K562 (cell line): ENCODE measurements around the gene CKAP5. TPM values are rescaled to one million over a fixed set of nuclear protein-coding genes. Genes with fewer than 3 reads are reported as not detected.

Source experiments
- ATAC-seq: fragments of 200-7000 bp; cut with Tn5 transposase; 3 replicates; pipeline ENCODE4 v1.9.1; 2020; ENCODE audit warnings: moderate library complexity
- BruUV-seq: library from RNA; stranded (reverse); fragments of 400-500 nt; replicated peaks from 2 replicates; lab custom pipeline; 2021; lab: Mats Ljungman, UMichigan
- CTCF ChIA-PET: fragments of 300-600 bp; formaldehyde crosslinking; extraction: SDS; loops from one replicate; lab custom pipeline; 2021; ENCODE audit warnings: low intra/inter-chr PET ratio; lab: Yijun Ruan, JAX
- POLR2A ChIA-PET: fragments of 300-600, 350-650 bp; sonication (Branson Sonifier 250); formaldehyde crosslinking; extraction: SDS; loops from one replicate; lab custom pipeline; 2021; ENCODE audit warnings: antibody characterized with exemption, inconsistent platforms; lab: Yijun Ruan, JAX
- DNase-seq, 4 experiments: peaks; one replicate each; pipeline versions ENCODE4 v3.0.0 to v3.0.0-alpha.2; 2011 to 2018; ENCODE audit warnings: low spot score in 3 of 4, mixed read lengths in 3 of 4; ENCODE audit errors: extremely low read depth in 1 of 4
- FAIRE-seq: peaks from 2 replicates; lab custom pipeline; 2011; peaks lifted over from hg19 to GRCh38; lab: Jason Lieb, UNC
- H2AFZ ChIP-seq: 2 replicates; pipeline ENCODE4 v1.6.0; 2011; ENCODE audit warnings: low read depth, low read length, control low read depth, inconsistent platforms
- H3K27ac ChIP-seq: fragments of 200-600 bp; 3 replicates; pipeline ENCODE4 v1.8.0; 2011; ENCODE audit warnings: low read depth, mild to moderate bottlenecking, control low read depth, inconsistent platforms, low read length, moderate library complexity, mixed read lengths; ENCODE audit errors: extremely low read depth
- H3K27me3 ChIP-seq, 2 experiments: fragments of 300-600 bp in 1 of 2; 2 replicates in 1 of 2; 3 replicates in 1 of 2; pipeline versions ENCODE4 v1.6.0 to v1.8.0; 2011; ENCODE audit warnings: inconsistent platforms in 2 of 2, low read length in 2 of 2, mild to moderate bottlenecking in 1 of 2, mixed read lengths in 1 of 2, moderate library complexity in 1 of 2; ENCODE audit not compliant: control insufficient read depth in 2 of 2, insufficient read depth in 2 of 2
- H3K36me3 ChIP-seq: fragments of 300-600 bp; 3 replicates; pipeline ENCODE4 v1.8.0; 2011; ENCODE audit warnings: mild to moderate bottlenecking, low read length, inconsistent platforms; ENCODE audit not compliant: control insufficient read depth, insufficient read depth
- H3K4me1 ChIP-seq, 2 experiments: fragments of 200-600 bp in 1 of 2; replicated peaks in 1 of 2; 2 replicates in 1 of 2; 3 replicates in 1 of 2; pipeline versions ENCODE4 v1.5.1 to v1.8.0; 2011; ENCODE audit warnings: inconsistent platforms in 2 of 2, low read length in 2 of 2, mild to moderate bottlenecking in 1 of 2, mixed read lengths in 1 of 2, moderate library complexity in 1 of 2; ENCODE audit not compliant: control insufficient read depth in 2 of 2, insufficient read depth in 2 of 2
- H3K4me2 ChIP-seq: 2 replicates; pipeline ENCODE4 v1.6.1; 2011; ENCODE audit warnings: low read length, control low read depth, inconsistent platforms, mixed read lengths; ENCODE audit not compliant: insufficient read depth
- H3K4me3 ChIP-seq: fragments of 200-600 bp; sonication (generic), shearing (Covaris generic); 2 replicates; pipeline ENCODE4 v1.5.1; 2016; ENCODE audit warnings: control low read depth, inconsistent platforms
- H3K79me2 ChIP-seq: fragments of 200-600 bp; 3 replicates; pipeline ENCODE4 v1.8.0; 2011; ENCODE audit warnings: low read length, inconsistent platforms; ENCODE audit not compliant: control insufficient read depth, insufficient read depth
- H3K9ac ChIP-seq, 2 experiments: 2 replicates each; pipeline versions ENCODE4 v1.6.0 to v1.6.1; 2011; ENCODE audit warnings: low read depth in 2 of 2, low read length in 2 of 2, control low read depth in 1 of 2, inconsistent platforms in 1 of 2, mild to moderate bottlenecking in 1 of 2, mixed read lengths in 1 of 2; ENCODE audit not compliant: insufficient read depth in 1 of 2
- H3K9me1 ChIP-seq: one replicate; pipeline ENCODE4 v1.6.0; 2011; ENCODE audit warnings: inconsistent platforms, mild to moderate bottlenecking, low read length, moderate library complexity; ENCODE audit not compliant: control insufficient read depth, insufficient read depth
- H3K9me3 ChIP-seq: replicated peaks from 2 replicates; pipeline ENCODE4 v1.5.1; 2011; ENCODE audit warnings: low read depth, low read length, inconsistent platforms; ENCODE audit not compliant: control insufficient read depth, insufficient read depth
- H4K20me1 ChIP-seq: replicated peaks from 2 replicates; pipeline ENCODE4 v1.6.1; 2011; ENCODE audit warnings: low read length, inconsistent platforms, mixed read lengths; ENCODE audit not compliant: control insufficient read depth, insufficient read depth
- ARID3A ChIP-seq: IDR thresholded peaks from 2 replicates; pipeline ENCODE4 v1.6.1; 2012; ENCODE audit warnings: low read depth, low read length, improper control_type of control experiment, borderline replicate concordance
- ARNT ChIP-seq, 2 experiments: fragments of 450-650 bp; IDR thresholded peaks; 2 replicates each; pipeline ENCODE4 v1.6.1; 2016; ENCODE audit warnings: mild to moderate bottlenecking in 1 of 2
- BACH1 ChIP-seq: fragments of 200-800 bp; sonication (Bioruptor generic); IDR thresholded peaks from 2 replicates; pipeline ENCODE4 v1.6.1; 2016; ENCODE audit warnings: missing genetic modification characterization, missing compliant biosample characterization
- ELF2 ChIP-seq: fragments of 250-450 bp; sonication (Bioruptor Pico); IDR thresholded peaks from 2 replicates; pipeline ENCODE4 v1.5.0; 2021; ENCODE audit warnings: mild to moderate bottlenecking
- HLTF ChIP-seq: fragments of 450-650 bp; IDR thresholded peaks from 2 replicates; pipeline ENCODE4 v1.6.1; 2016
- NFRKB ChIP-seq: fragments of 450-650 bp; IDR thresholded peaks from 2 replicates; pipeline ENCODE4 v1.6.1; 2016; ENCODE audit warnings: low read depth
- NFYB ChIP-seq: IDR thresholded peaks from 2 replicates; pipeline ENCODE4 v1.6.1; 2011; ENCODE audit warnings: mild to moderate bottlenecking, moderate library complexity; ENCODE audit not compliant: insufficient read length; ENCODE audit errors: extremely low read depth
- PCBP1 ChIP-seq: fragments of 200-400 bp; formaldehyde crosslinking; IDR thresholded peaks from 2 replicates; pipeline ENCODE4 v1.6.1; 2018; ENCODE audit warnings: mild to moderate bottlenecking, low read depth, low read length; ENCODE audit not compliant: poor library complexity, severe bottlenecking
- SUPT5H ChIP-seq: fragments of 450-650 bp; IDR thresholded peaks from 2 replicates; pipeline ENCODE4 v1.6.1; 2016
- ZKSCAN3 ChIP-seq: fragments of 250-450 bp; sonication (Bioruptor Pico); IDR thresholded peaks from 2 replicates; pipeline ENCODE4 v1.4.0; 2020
- ZNF696 ChIP-seq: fragments of 250-450 bp; sonication (Bioruptor Pico); conservative IDR thresholded peaks from 2 replicates; pipeline ENCODE4 v1.4.0; 2020; ENCODE audit warnings: mild to moderate bottlenecking, moderate library complexity
- in situ Hi-C: fragments of 300-500 bp; cut with MboI; formaldehyde crosslinking; loops from 4 replicates; pipeline ENCODE4 v1.15.0; 2018; ENCODE audit warnings: inconsistent platforms, mixed read lengths
- intact Hi-C: fragments of 100-400 bp; cut with micrococcal nuclease; formaldehyde crosslinking; loops from 2 replicates; pipeline ENCODE4 v1.14.2; 2022
- polyA plus RNA-seq, 8 experiments: library from polyadenylated mRNA; depleted of rRNA in 4 of 8; stranded (reverse) in 5 of 8; unstranded in 3 of 8; fragments of >200 nt; fragmentation: Nextera tagmentation in 2 of 8; fragmentation: Illumina TruSeq in 1 of 8; extraction: Ambion mirVana in 2 of 8; extraction: Trizol in 1 of 8; gene quantifications; 2 replicates each; pipeline versions ENCODE4 v1.2.1 to v1.2.3, GENCODE V29; 2011 to 2014; ENCODE audit warnings: inconsistent platforms in 1 of 8, missing spikeins in 1 of 8
- total RNA-seq, 7 experiments: library from RNA; depleted of rRNA in 6 of 7; stranded (reverse); fragments of >200 nt in 6 of 7; fragmentation: Illumina TruSeq in 2 of 7; extraction: Trizol in 2 of 7; gene quantifications; 2 replicates each; pipeline versions ENCODE4 v1.2.1 to v1.2.3, GENCODE V29; 2011 to 2021; ENCODE audit warnings: low replicate concordance in 1 of 7

Gene CKAP5
- total and polyA plus RNA-seq, 9 of the 15 experiments (the other 6 are each of a cell fraction or from before 2014, with no cell fraction given) = 60.1 to 239 (median 139) TPM

- Histone ChIP-seq H3K36me3 (peaks cover 91% of the 10 kb centered on the region), H3K4me3 (no peak overlapping the region), H3K9me1 (no peaks in the 10 kb centered on the region), H4K20me1 (no peaks in the 10 kb centered on the region), H3K79me2 (no peaks in the 10 kb centered on the region), H3K27me3 (no peaks in the 10 kb centered on the region), H3K4me1 (no peaks in the 10 kb centered on the region), H3K9me3 (no peaks in the 10 kb centered on the region), H3K9ac (no peak overlapping the region), H3K27ac (no peak overlapping the region), H2AFZ (no peak overlapping the region), H3K4me2 (no peak overlapping the region)
- DNase-seq (no peak), ATAC-seq (no peak), FAIRE-seq (no peak)
- ChIA-PET POLR2A (interaction anchor here (0.9 to 1.4 kb wide), 3 partner anchors 18 to 24 kb away, joined by 3 to 5 read pairs (median 4); no protein-coding TSS in a partner anchor), CTCF (no interaction called here)
- BruUV-seq = no TSS peak
- in situ Hi-C loops = no loop called here
- no peak for TF ChIP-seq SUPT5H
- TF ChIP-seq HLTF = no peak
- TF ChIP-seq BACH1 (tag) = no peak
- TF ChIP-seq ZKSCAN3 (CRISPR knock-in tag) = no peak
- TF ChIP-seq NFRKB = no peak
- TF ChIP-seq ZNF696 (CRISPR knock-in tag) = no peak
- TF ChIP-seq ARNT (IDR thresholded peaks at IDR 0.05) = no peak
- TF ChIP-seq NFYB = no peak
- TF ChIP-seq ELF2 = no peak
- no peak for TF ChIP-seq PCBP1
- no peak for TF ChIP-seq ARID3A
- intact Hi-C loops = no loop called here
Observed at GRCh38 chr11:46762248-46762647, 83.8 kb downstream of the CKAP5 start.
